NCI-H1417 (cell line): Measurements from ENCODE around the gene TENT5A.

Experiments used
- DNase-seq, 3 experiments: peaks; one replicate each; lab custom pipeline; 2025; lab: John Stamatoyannopoulos, UW

TENT5A gene

DNA sequence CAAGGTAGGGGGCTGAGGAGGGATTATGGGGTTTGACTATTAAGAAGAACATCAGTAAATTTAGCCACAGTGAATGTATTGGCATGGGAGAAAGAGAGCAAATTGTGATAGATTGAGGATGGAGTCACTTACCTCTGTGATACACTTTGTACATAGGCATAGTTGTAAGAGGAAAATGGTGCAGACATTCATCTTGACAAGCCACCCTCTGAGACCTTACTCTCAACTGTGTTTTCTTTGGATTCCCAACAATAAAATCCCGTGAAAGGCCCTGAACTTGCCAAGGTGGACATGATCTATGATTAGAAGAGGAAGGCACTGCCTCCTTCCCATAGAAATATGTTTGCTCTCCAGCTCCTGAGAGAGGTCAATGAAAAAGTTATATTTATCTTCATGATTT is 18.6 kb upstream of the TENT5A start:
- DNase-seq: no peak

DNA sequence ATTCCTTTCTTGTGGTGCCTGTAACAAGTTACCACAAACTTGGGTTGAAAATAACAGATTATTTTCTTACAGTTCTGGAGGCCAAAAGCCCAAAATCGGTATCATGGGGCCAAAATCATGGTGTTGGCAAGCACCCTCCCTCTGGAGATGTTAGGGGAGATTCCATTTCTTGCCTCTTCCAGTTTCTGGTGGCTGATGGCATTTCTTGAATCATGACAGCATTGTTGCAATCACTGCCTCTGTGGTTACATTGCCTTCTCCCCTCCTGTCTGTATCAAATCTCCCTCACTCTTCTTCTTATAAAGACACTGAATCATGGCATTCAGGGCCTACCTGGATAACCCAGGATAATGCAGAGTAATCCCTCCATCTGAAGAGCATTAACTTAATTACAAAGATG is 17.9 kb upstream of the TENT5A start:
- DNase-seq: no peak

DNA sequence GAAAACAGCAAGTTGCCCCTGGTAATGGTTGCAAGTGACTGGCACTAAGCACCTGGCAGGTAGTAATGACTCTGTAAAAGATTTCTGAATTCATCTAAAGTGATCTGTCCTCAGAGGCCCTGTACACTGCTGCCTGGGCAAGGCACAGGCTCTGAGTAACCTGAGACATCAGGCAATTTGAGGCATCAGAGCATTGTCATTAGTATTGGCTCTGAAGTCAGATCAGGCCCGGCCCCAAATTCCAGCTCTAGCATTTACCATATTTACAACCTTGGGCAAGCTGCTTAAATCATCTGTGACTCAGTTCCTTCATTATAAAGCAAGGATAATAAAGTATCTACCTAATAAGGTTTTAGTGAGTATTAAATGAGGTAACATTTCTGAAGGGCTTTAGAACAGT is 17.3 kb upstream of the TENT5A start:
- DNase-seq: no peak

DNA sequence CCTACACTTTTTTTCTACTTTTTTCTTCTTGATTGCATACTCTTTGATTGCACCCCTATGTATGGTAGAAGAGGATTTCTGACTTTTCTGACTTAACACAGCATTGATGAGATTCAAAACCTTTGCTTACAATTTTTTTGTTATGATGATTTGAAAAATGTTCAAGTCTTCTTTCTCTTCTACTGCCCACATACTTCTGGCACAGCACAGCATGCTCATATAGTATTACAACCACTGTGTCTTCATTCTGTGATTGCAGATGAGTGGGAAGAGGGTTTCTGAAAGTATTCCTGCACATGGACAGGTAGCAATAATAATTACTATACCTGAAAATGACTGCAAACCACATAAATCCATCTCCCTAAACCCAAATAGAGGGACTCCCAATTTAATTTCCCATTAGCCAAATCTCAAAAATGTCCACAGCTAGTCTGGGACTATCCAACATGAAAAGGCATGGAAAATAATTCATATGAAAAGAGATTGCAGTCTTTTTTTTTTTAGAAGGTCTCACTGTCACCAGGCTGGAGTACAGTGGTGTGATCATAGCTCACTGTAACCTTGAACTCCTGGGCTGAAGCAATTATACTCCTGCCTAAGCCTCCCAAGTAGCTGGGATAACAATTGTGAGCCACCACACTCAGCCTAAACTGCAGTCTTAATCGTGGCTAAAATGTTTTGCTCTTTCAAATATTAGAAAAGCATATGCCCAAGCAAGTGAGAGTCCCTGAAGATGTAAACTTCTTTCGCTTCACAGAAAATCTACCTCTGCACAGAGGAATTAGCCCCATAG is 15.9 kb upstream of the TENT5A start:
- DNase-seq: no peak

DNA sequence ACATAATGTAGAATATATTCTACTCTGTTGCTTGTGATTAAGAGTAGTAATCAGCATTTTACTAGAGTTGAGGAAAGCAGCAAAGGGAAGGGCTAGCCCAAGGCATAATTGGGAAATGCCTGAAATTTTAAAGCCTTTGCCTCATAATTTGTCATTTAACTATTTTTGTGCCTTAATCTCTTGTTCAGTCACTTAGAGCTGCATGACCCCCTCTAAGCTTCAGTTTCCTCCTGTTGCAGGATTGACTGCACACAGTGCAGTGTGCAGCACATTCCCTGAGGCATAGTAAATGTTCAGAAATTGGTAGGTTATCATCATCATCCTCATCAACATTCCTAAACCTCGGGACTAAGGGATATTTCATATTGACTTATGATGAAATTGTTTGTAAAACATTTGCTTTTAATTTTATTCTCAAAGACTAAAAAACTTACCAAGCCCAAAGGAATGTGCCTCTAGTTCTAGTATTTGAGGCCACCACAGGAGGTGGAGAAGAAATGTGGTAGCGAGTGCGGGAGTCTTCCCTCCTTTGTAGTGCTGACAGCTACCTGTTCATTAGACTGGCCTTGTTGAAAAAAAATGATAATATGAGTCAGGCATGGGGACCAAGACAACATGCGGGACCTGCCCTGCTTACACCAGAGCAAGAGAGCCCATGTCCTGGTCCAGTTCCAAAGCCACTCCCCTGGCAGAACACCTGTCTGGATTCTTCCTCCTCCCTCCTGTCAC is 14.8 kb upstream of the TENT5A start:
- no peak for DNase-seq

DNA sequence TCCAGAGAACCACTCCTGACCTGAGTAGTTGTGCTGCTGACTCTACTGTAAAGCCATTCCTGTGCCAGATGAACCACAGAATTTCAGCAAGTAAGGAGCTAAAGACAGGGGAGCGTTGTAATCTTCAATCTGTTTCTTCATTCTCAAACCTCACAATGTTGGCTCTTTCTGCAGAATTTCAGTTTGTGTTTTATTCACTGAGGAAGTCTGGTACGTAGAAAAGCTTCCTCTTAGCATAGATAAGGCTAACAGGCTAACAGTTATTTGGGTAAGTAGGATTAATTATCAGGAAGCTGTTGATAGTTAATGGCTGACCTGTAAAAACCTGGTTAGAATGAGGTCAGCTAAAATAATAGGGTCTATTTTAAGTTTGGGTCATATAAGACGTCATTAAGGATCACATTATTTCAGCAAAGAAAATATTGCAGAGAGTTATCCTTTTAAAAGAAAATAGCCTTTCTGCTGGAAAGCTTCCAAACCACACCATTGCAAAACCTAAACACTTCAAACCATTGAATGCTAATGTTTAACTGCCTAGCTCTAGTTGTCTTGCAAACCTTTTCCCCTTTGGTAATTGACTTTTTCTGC is 14.1 kb upstream of the TENT5A start:
- peak in 2 of 3 experiments; percentile 15 to 27 for DNase-seq

DNA sequence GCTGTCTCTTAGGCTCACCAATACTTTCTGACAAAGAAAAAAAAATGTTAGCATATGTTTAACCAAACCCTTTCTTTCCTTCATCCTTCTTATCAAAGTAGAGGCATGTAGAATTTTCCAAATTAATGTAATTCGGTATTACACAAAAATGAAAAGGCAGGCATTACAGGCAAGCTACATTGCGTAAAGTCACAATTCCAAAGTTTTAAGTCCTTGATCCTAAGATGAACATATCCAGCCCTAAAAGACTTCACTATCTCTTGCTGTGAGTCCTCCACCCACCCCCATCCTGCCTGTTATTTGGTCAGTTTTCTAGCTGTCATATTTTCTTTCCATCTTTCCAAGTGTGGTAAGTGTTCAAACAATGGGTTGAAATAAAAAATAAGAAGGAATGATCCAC is 12.1 kb upstream of the TENT5A start:
- no peak for DNase-seq

DNA sequence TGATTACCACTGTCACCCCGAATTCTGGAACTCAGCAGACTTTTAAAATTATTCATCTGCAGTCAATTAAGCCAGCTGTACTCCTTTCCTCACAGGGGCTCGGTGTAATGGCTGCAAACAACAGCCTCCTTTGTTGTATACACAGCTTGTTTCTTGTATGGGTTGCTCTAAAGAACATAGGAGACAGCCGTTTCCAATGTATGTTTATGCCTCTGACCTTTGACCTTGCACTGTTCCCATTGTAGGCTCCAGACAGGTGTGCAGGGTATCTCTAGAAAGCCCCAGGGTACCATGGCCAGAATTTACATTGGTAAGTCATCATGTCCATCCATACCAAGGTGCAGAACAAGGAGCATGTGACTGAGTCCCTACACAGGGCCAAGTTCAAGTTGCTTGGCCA is 11.5 kb upstream of the TENT5A start:
- DNase-seq: no peak

DNA sequence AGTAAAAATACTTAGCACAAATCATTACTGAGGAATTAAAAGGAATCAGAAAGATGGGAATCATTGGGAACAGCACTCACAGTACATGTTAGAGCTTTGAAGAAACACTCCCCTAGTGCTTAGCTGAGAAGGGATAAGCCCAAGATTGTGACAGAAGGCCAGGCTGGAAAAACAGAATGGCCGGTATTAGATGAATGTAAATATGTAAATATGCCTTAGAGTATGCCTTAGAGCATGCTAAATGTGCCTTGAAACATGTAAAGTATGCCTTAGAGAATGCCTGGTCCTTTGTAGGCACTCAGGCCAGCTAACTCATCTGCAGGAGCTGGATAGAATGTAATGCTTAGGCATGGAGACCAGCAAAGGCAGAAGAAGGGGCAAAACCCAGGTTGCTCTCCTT is 10.6 kb upstream of the TENT5A start:
- no peak for DNase-seq

DNA sequence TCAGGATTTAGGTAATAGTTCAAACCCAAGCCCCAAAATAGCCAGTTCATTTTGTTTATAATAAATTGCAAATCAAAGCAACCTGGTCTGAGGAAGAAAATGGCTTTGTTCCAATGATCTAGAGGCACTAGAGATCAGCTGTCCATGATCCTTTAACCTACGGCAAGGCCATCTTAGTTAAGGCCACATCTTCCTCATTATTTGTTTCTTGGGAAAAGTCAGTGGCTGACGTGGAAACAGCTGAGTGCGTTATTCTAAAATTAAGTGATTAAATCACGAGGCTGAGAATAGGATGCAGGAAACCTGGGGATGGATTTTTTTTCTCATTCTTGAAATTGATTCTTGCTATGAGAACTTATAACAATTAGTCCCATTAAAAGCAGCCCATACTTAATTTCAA is 10.1 kb upstream of the TENT5A start:
- DNase-seq: no peak

DNA sequence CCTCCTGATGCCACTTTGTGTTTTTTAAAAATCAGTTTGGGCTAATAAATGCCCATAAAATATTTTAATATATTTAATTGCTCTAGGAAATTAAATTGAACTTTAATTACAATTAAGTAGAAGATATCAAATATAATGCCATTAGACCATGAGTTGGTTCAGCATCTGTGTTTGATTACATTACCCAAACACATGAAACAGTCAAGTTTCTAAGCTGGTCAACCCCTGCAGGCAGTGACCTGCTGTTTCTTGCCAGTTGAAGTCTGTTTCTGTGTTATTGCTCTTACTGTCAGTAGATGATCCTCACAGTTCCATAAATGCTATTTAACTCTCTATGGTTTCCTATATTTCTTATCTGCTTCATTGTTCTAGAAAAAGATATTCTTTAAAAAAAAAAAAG is 9.7 kb upstream of the TENT5A start:
- no peak for DNase-seq

DNA sequence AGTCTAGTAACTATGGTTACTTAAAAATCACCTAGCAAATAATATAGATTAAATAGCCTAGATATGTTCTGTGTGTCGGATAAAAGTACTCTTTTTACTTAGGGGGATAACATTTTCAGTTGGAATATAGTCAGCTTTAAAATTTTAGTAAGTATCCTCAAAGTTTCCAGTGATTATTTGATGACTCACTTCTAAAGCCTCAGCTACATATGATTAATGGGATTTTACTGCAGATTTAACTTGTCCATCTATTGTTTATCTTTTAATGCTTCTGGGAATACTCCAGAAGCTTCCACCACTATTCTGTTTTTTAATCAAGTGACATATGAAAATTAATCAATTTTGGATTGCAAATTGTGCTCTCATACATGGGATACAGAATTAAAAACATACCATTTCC is 8.7 kb upstream of the TENT5A start:
- no peak for DNase-seq

DNA sequence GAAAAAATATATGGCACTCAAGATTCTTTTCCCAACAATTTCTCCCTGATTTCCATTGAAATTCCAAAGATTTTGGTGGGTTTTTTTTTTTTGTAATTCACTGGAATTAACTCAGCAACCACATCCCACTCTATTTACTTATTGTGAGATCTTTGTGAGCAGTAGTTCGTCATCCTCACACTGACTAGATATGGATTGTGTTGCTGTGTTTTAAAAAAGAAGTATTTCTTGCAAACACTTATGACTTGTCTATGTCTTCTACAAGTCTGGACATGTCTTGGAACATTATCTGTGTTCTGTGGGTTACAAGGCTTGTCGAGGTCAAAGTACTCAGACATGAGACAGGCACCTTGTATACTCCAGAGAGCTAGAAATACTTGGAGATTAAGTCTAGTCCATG is 7.3 kb upstream of the TENT5A start:
- peak in 1 of 3 experiments; percentile 5 for DNase-seq

DNA sequence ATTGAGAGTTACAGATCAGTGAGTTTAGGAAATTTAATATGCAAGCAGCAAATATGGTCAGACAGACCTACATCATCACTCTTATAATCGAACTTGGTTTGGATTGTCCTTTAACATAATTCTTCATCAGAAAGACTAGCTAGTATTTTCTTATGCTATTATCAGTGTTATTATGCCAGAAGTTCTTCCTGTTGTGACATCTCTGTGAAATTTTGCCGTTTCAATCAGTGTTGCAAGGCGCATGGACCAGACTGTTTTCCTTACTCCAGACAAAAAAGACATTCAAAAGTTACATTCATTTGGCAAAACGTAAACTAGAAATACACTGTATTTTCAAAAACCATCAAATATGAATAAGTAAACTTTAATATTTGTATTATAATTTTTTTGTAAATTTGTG is 5.7 kb upstream of the TENT5A start:
- no peak for DNase-seq

DNA sequence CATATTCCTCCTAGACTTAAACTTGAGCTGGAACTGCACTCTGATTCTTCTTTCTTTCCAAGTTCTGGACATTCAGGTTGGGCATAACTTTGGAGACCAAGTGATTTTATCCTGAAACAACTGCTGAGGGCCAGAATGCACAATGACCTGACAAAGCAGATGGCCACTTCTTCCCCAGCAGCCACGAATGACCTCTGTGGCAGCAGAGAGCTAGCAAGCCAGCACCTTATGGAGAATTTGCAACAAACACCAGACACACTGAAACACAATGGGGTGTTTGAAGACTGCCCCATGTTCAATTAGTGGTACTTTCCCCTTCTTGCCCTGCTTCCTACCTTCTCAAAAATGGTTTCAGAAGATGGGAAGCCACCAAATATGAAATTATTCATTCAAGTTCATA is 4.2 kb upstream of the TENT5A start:
- no peak for DNase-seq

DNA sequence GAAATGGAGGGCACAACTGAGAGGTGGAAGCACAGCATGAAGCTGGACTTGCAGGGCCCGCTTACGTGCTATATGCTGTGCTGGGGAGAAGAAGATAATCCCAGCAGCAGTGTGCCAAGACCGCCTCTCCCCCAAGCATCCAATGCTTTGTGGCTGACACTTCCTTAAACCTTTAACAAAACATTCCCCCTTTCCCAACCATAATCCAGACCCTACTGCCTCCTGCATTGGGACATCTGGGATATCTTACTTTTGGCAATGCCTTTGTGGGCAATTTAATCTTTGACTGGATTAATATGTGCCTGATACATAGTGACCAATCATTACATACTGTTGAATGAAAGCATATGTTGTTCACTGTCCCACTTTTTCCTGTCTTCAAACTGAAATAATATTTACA is 3.1 kb upstream of the TENT5A start:
- DNase-seq: no peak

DNA sequence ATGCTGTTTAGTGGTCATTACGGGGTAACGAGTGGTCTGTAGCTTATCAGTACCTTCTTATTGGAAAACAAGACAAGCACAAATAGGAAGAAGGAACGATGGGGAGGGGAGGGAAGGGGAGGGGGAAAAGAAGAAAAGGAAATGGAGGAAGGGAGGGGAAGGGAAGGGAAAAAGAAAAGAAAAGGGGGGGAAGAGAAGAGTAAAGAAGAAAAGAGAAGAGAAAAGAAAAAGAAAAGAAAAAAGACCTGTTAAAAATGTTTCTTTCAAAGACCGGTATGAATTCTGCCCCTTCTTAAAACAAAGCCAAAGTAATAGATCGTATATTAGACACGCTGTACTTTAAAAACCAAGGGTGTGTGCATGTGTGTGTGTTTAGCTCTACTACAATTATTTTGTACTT is 2.4 kb upstream of the TENT5A start:
- DNase-seq: no peak

DNA sequence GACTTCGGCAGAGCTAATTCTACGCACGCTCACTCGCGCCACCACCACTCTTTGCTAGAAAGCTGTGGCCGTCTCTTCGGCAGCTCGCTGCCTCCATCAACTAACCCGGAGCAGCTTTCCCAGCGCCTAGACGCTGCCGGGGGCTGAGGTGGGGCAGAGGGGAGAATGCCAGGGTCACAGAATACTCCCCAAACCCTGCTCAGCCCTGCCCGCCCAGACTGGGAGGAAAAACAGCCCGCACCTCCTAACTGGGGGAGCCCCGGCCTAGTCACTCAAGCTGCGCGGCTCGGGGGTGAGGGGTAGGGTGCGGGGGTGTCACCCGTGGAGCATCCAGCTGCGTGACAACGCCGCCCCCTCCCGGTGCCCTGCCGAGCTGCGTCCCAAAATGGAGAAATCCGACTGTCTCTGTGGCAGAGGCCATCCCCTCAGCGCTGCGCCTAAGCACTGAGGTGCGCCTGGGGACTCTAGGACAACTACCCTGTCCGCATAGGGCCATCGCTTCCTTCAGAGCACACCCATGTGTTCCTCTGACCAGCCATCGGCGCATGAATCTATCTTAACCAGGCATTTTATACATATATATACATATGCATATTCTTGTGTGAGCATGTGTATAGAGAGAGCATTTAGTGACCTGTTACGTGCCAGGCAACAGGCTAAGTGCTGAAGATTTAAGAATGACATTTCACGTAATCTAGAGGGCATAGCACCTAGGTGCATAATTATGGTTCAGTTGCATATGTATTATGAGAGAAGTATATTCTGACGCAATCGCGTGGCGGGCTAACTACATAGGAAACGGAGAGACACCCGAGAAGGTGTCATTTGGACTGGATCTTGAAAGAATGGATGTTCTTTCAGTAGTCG is 1.5 kb upstream of the TENT5A start:
- peak; percentile 62 to 93 (median 88) for DNase-seq

DNA sequence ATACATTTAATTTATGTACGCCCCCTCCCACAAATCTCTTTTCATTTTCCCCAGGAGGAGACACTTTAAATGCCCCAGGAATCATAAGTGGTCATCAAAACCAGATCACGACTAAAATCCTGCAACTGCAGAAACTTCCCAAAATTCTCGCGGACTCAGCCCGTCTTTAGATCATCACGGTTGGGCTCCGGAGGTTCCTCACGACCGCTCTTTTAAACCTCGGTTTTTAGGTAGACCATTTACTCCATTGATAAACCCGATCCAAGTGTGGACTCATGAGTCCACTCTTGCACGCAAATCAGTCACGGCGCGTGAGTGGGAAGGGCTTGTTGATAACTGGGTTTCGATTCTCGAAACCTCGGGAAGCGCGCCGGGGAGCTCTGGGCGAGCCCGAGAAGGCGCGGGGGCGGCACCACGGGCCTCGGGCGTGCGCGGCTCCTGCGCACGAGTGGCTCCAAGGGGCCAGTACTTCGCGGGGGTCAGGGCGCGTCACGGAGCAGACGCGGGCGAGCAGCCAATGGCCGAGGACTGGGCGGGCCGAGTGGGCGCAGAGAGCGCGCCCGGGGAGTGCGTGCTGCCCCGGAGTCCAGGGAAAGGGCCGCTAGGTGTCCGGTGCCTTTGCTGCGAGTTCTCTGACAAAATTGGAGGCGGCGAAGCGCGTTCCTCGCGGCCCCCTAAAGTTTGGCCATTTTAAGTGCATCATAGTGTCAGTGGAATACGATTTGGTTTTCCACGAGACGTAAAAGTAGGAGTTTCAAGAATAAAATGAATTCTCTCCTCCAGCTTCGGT is 635 bp upstream of the TENT5A start:
- DNase-seq: peak; percentile 72 to 93 (median 90)

DNA sequence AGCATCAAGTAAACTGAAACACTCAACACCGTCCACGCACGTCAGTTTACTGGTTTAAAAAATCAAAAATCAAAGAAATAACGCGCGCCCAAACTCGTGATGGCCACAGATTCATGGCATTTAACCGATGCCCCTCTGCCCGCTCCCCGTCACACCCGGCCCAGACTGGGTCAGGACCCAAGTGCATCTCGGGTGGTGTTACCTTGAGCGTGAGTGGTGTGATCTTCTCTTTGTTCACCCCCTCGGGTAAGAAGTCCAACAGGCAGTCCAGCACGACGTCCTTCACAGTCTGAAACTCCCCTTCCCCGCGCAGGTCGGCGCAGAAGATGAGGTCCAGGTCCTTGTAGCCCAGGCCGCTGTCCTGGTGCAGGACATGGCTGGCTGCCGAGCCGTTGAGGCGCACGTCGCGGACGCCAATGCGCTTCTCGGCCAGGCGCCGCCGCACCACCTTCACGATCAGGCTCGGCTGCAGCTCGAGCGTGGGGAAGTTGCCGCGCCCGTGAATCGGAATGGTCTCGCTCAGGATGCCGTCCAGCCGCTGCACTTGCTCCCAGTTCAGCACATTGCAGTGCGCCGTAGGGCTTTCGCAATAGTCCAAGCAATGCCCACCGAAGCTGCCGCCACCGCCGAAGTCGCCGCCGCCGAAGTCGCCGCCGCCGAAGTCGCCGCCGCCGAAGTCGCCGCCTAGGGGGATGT is 945 bp downstream of the TENT5A start:
- peak; percentile 5 to 79 (median 74) for DNase-seq
